T47D (cell line): ENCODE measurements around the gene NRBF2.

ENCODE experiments used
- DNase-seq, 2 experiments: peaks; one replicate each; pipeline versions ENCODE4 v3.0.0 to v3.0.0-alpha.2; 2011 to 2012; ENCODE audit warnings: low read depth in 1 of 2, low spot score in 1 of 2
- JUND ChIP-seq: IDR thresholded peaks from 2 replicates; pipeline ENCODE4 v1.6.1; 2012; ENCODE audit warnings: low read depth
- in situ Hi-C: cut with HindIII; loops from 2 replicates; pipeline ENCODE4 v1.10.0; 2016; ENCODE audit warnings: low sequenced_read_pairs, low pct_unique_long_range_greater_than_20kb

Gene NRBF2

DNA sequence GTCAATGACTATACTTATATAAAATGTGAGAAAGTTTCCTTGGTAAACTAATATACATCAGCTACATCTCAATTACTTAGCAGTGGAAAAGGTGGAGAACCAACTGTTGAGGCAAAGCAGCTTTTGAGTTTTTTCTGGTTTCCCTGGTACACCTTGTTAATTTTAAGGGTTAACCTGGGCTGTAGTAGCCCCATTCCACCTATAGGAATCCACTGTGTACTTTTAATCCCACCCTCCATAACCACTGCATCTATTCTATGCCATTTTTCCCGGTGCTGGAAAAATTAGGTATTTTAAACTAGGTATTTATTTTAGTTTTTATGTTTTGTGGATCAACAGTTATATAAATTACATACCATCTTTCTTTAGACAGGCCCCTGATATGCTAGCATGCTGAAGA lies 42.4 kb downstream of the NRBF2 start:
- DNase-seq = no peak
- in situ Hi-C loops = no loop called here
- TF ChIP-seq JUND = no peak

DNA sequence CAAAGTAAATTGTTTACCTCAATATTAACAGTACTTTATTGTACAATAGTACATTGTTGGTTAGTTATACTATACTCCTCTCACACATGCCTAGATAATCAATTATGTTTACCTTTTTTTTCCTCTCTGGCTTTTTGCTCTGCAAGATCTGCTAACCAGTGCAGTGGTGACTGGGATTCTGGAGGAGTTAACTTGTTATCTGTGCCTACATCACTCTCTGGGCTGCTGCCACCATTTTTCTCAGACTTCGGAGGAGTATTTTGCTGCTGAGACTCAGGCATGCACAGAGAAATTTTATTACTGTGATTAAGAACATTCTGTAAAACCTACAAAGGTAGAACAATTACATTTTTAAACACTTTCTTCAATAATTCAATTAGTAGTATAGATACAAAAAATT lies 59.7 kb downstream of the NRBF2 start:
- in situ Hi-C loops = no loop called here

DNA sequence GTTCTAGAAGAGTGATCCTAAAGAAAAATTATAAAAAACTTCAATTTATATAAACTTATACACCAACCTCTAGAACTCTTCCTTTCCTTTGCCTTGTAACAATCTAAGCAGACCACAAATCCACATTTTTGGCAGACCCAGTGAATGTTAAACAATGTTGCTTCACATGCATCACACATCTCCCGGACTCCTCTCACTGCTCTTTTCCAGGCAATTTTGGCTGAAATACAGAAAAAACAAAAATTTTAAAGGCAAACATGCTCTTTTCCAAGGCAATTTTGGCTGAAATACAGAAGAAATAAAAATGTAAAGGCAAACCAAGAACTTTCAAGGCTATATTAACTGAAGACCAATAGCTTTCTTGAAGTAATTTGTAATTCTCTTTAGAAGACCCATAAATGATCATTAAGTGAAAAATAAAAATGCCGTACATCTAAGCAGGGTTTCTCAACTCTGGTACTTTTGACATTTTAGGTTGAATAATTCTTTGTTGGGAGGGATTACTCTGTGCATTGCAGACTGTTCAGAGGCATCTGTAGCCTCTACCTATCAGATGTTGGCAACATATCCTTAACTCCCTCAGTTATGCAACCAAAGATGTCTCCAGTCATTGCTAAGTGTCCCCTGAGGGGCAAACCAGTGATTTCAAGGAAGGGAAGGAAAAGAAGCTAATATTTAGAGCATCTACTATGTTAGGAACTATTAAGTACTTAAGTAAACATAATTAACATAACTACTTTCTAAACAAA lies 64.4 kb downstream of the NRBF2 start:
- DNase-seq = no peak

More for the DNA sequence above, 59.7 kb downstream of the NRBF2 start:
- no peak for DNase-seq
- no peak for TF ChIP-seq JUND

DNA sequence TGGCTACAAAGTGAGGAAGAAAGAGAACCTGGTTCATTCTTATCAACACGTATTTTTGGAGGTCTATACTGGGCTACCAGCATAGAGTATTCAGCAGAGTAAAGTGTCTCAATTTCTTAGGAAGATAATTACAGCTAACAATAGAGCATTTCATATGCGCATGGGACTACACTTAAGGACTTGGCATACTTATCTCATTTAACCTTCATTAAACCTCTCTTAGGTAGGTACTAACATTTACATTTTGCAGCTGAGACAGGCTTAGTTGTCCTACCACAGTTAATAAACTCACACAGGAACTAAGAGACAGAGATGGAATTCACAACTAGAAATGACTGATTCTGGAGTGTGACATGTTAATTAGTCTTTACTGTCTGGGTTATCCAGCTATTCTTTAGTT lies 66.6 kb downstream of the NRBF2 start:
- TF ChIP-seq JUND = no peak
- DNase-seq = no peak
- in situ Hi-C loops = no loop called here

More for the DNA sequence above, 64.4 kb downstream of the NRBF2 start:
- in situ Hi-C loops = no loop called here
- TF ChIP-seq JUND = no peak

DNA sequence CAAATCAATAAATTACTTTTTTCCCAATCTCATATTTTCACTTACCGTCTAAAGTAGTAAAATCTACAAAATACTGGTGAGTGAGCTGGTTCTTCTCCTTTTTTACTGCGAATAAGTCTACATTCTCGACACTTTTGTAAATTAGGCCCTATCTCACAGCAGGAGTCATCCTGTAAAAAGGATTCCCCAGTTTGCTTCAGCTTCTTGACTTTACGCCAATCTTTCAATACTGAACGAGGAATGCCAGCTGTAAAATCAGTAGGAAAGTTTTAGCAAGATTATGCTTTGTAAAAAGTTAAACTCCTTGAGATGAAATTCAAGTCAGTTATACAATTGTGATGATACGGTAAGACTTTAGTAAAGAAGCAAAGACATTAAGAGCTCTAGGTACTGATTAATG lies 67.3 kb downstream of the NRBF2 start:
- TF ChIP-seq JUND = no peak
- no peak for DNase-seq
- in situ Hi-C loops = no loop called here

DNA sequence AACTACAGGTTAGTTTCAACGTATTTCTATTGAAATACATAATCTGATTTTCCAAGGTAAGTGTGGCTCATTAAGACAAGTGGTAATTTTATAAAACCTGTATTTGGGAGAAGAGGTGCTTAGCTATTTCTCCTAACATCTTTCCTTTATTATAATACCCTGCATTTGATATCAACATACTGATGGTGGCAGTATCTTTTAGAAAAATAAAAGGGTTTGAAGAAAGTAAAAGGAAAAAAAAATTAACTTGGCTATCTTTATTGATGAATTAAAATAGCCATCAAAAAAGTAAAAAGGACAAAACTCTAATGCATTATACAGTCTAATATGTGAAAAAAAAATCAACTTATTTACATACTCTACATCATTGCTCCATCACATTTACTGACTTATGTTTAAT lies 68.0 kb downstream of the NRBF2 start:
- in situ Hi-C loops = no loop called here
- no peak for DNase-seq
- no peak for TF ChIP-seq JUND
